Lower lobe of right lung (tissue), 2 donors: ENCODE measurements around the gene RPL36AL. TPM values are rescaled to one million over a fixed set of nuclear protein-coding genes. Genes with fewer than 3 reads are reported as not detected.

ENCODE experiments used
- ATAC-seq, 2 donors: fragments of 200-7000 bp; cut with Tn5 transposase; one replicate each; pipeline ENCODE4 v1.9.1; 2020 to 2022; ENCODE audit warnings: mild to moderate bottlenecking in 2 of 2, moderate library complexity in 2 of 2
- DNase-seq: peaks from one replicate; pipeline ENCODE4 v3.0.0-alpha.2; 2020
- H3K27ac ChIP-seq: fragments of 200-600 bp; one replicate; pipeline ENCODE4 v1.8.0; 2022
- H3K27me3 ChIP-seq: fragments of 200-600 bp; one replicate; pipeline ENCODE4 v1.8.0; 2022; ENCODE audit warnings: low read depth
- H3K36me3 ChIP-seq: fragments of 200-600 bp; one replicate; pipeline ENCODE4 v1.8.0; 2022; ENCODE audit warnings: mild to moderate bottlenecking
- H3K4me1 ChIP-seq: fragments of 200-600 bp; one replicate; pipeline ENCODE4 v1.8.0; 2022
- H3K4me3 ChIP-seq: fragments of 200-600 bp; one replicate; pipeline ENCODE4 v1.8.0; 2022; ENCODE audit warnings: mild to moderate bottlenecking
- H3K9me3 ChIP-seq: fragments of 200-600 bp; one replicate; pipeline ENCODE4 v1.8.0; 2022
- intact Hi-C: fragments of 100-400 bp; cut with DNase I; formaldehyde crosslinking; loops from one replicate; pipeline ENCODE4 v1.11.0; 2022
- total RNA-seq: library from RNA; stranded (reverse); fragmentation: NEBNext Ultra II Directional; extraction: Animal tissue kit (Norgen Biotek cat#: 25700); gene quantifications from one replicate; pipeline ENCODE4 v1.2.1, GENCODE V29; 2021
- TF ChIP-seq, protein P1 (sequence below): fragments of 200-600 bp; IDR thresholded peaks from one replicate; pipeline ENCODE4 v1.8.0; 2022; ENCODE audit warnings: antibody characterized with exemption, mild to moderate bottlenecking
- donor health status: DM: no; HTN: yes; CAD: no; lungs with severe emphysema.

RPL36AL gene
- total RNA-seq, 1 donor from 2014 or later, result 153 TPM

GRCh38 chr14:49598485-49599300, 21.7 kb downstream of the RPL36AL start, which contains the start of gene LRR1:
TSS of gene LRR1 (plus strand) at chr14:49598940. CDS start at chr14:49599021, 81 bp downstream.
- peak; percentile 92 for DNase-seq
- Histone ChIP-seq H3K4me1 (peaks cover 16% of the 10 kb centered on the region), H3K27ac (peak within 1 kb of the TSS; percentile 97), H3K4me3 (peak within 1 kb of the TSS; percentile 98), H3K36me3 (no peaks in the 10 kb centered on the region), H3K9me3 (no peaks in the 10 kb centered on the region), H3K27me3 (no peaks in the 10 kb centered on the region)
- TF ChIP-seq, protein P1, sequence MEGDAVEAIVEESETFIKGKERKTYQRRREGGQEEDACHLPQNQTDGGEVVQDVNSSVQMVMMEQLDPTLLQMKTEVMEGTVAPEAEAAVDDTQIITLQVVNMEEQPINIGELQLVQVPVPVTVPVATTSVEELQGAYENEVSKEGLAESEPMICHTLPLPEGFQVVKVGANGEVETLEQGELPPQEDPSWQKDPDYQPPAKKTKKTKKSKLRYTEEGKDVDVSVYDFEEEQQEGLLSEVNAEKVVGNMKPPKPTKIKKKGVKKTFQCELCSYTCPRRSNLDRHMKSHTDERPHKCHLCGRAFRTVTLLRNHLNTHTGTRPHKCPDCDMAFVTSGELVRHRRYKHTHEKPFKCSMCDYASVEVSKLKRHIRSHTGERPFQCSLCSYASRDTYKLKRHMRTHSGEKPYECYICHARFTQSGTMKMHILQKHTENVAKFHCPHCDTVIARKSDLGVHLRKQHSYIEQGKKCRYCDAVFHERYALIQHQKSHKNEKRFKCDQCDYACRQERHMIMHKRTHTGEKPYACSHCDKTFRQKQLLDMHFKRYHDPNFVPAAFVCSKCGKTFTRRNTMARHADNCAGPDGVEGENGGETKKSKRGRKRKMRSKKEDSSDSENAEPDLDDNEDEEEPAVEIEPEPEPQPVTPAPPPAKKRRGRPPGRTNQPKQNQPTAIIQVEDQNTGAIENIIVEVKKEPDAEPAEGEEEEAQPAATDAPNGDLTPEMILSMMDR, result peak; percentile 12
- peak; percentile 95 for ATAC-seq
- intact Hi-C loops, result no loop called here

- Histone ChIP-seq H3K4me3 (peak overlapping the region; percentile 98), H3K36me3 (no peaks in the 10 kb centered on the region), H3K27me3 (no peaks in the 10 kb centered on the region), H3K4me1 (peaks cover 16% of the 10 kb centered on the region), H3K9me3 (no peaks in the 10 kb centered on the region), H3K27ac (peak overlapping the region; percentile 97)
- TF ChIP-seq, protein P1, result no peak
- peak in 1 of 2 donors; percentile 53 for ATAC-seq
- DNase-seq, result no peak
- intact Hi-C loops, result no loop called here
Measured at GRCh38 chr14:49598189-49598484, 22.3 kb downstream of the RPL36AL start.

GRCh38 chr14:49594347-49595091, 25.9 kb downstream of the RPL36AL start:
- Histone ChIP-seq H3K36me3 (no peaks in the 10 kb centered on the region), H3K27ac (peak overlapping the region; percentile 41)

GRCh38 chr14:49593016-49593415, 27.4 kb downstream of the RPL36AL start:
- no peaks in the 10 kb centered on the region for H3K27me3 ChIP-seq
- TF ChIP-seq, protein P1, result no peak
- peaks cover 11% of the 10 kb centered on the region for H3K4me1 ChIP-seq
- intact Hi-C loops, result no loop called here
- no peaks in the 10 kb centered on the region for H3K36me3 ChIP-seq
- no peaks in the 10 kb centered on the region for H3K9me3 ChIP-seq
- no peak overlapping the region for H3K4me3 ChIP-seq
- H3K27ac ChIP-seq, result no peak overlapping the region
- ATAC-seq, result no peak
- no peak for DNase-seq

More at GRCh38 chr14:49594347-49595091, 25.9 kb downstream of the RPL36AL start:
- intact Hi-C loops, result no loop called here
- TF ChIP-seq, protein P1, result no peak
- Histone ChIP-seq H3K9me3 (no peaks in the 10 kb centered on the region), H3K4me3 (no peak overlapping the region), H3K4me1 (peaks cover 11% of the 10 kb centered on the region), H3K27me3 (no peaks in the 10 kb centered on the region)
- ATAC-seq (peak; percentile 12 to 29), DNase-seq (no peak)

GRCh38 chr14:49589387-49589786, 31.0 kb downstream of the RPL36AL start:
- ATAC-seq (no peak), DNase-seq (no peak)
- H3K4me1 ChIP-seq, result peaks cover 9% of the 10 kb centered on the region
- no peaks in the 10 kb centered on the region for H3K27me3 ChIP-seq
- no peak overlapping the region for H3K4me3 ChIP-seq
- TF ChIP-seq, protein P1, result no peak
- H3K36me3 ChIP-seq, result peaks cover 1% of the 10 kb centered on the region
- no peaks in the 10 kb centered on the region for H3K9me3 ChIP-seq
- H3K27ac ChIP-seq, result no peak overlapping the region
- intact Hi-C loops, result no loop called here
